RCC 7860 (cell line): ENCODE measurements around the gene NRCAM.
"Not testable (repeated sequence)": the region's sequence is repeated elsewhere in the genome, so short reads cannot be mapped to it uniquely, and the experiment has no call there.

ENCODE experiments used
- DNase-seq: peaks from one replicate; pipeline ENCODE4 v3.0.0-alpha.2; 2015; ENCODE audit warnings: low spot score
- FAIRE-seq: peaks from 2 replicates; lab custom pipeline; 2012; peaks lifted over from hg19 to GRCh38; lab: Jason Lieb, UNC

Gene NRCAM

DNA sequence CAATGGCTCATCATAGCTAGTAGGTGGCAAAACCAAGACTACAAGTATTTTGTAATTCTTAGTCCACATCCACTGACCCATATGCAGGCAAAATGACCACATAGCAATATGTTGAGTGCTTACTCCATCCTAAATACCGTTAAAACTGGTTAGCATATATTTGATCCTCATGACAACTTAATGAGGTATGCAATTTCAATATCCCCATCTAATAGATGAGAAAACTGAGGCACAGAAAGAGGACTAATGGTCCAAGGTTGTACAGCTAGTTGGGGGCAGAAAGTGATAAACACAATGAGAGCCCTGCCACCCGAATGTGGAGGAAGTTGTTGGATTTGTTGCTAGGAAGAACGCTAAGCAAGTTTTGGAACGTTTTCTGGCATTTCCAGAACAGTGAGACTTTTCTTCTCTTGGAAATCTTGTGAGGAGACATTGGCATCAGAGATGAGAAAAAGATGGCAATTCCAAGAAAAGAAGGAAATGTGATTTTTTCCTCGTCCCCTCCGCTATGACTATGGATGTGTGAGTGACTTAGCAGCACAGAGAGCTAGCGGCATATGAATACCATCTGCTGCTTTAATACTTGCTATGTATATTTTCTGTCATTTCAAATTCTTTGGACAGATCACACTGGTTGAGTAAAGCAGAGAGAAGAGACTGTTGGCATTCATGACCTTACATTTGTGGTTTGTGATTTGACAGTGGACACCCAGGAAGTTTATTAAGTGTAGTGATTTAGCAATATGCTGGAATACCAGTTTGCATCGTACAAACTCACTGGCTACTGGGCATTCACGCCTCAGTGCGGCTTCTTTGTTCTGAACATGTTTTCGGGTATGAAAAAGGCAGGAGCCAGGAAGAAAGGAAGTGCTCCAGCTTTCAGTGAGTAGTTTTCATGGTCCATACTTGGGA is 51.5 kb downstream of the NRCAM start:
- DNase-seq (no peak), FAIRE-seq (no peak)

DNA sequence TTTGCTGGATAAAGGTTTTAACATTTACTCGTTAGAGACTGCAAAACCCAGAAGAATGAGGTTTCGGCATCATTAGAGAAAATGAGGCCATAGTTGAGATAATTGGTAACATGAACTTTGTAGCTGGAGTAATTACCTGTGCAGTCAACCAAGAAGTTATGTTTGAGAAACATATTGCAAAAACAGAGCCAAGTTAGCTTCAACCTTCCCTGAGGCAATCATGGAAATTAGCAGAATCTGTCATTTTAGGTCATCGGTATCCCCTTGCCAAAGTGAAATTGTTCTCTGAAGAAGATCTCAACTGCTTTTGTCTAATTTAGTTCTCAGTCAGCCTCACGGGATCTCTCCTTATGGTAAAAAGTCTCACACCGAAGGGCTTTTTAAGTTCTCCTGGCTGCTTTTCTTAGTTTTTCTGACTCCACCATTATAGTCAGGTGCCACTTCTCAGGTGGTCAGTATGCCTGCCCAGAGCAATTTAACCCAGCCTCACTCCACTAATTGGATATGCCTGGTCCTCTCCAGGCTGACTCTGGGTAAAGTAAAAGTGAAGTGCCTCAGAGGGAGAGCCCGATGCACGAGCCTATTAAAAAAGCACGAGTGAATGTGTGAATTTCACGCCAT is 52.5 kb downstream of the NRCAM start:
- no peak for FAIRE-seq

DNA sequence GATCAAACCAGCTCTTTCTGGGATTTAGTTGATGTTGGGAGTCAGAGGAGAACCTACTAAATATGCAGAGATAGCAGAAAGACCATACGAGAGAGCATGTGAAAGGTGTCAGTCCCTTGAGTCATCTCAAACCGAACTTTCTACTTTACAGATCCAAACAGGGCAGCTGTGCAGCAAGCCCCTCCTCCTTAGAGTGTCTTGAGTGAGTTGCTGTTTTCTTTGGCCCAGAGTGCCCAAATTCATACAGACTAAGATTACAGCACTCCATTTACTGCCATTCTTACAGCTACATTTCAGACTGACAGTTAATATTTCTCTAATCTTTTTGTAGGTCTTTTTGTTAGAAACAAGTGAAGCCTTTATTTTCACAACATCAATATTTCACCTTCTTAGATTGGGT is 53.4 kb downstream of the NRCAM start:
- FAIRE-seq = no peak

More for the DNA sequence above, 52.5 kb downstream of the NRCAM start:
- no peak for DNase-seq

DNA sequence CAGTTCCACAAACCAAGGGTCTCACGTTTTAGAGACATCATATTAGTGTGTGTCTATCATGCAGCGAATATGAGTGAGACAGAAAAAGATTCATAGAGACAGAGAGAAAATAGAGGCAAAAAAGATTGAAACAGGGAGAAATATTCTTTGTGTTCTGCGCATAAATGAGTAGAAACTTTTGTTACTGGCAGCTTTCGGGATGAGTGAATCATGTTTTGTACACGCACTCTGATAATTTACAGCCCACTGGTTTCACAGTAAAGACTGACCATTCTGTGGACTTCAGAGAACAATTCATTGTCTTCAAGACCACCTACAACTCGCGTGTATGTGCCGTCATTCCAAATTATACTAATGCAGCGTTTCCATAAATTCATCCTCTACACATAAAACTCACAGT is 60.2 kb downstream of the NRCAM start:
- FAIRE-seq (no peak), DNase-seq (no peak)

More for the DNA sequence above, 53.4 kb downstream of the NRCAM start:
- no peak for DNase-seq

DNA sequence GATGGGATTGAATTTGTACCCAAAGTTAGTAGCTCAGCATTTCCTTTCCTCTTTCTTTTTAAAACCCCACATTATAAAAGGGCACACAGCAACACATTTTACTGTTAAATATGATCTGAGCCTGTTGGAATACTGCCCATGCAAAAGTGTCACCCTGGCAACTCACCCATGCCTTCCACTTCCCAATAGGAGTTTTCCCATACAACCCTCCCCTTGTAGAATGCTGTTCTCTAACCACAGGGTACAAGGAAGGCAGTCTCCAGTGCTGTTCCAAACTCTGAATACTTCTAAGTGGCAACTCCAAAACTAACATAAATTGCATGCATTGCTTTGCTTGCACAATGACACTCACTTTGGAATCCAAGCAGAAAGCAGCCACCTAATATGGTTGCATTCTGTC is 60.8 kb downstream of the NRCAM start:
- FAIRE-seq (no peak), DNase-seq (no peak)

DNA sequence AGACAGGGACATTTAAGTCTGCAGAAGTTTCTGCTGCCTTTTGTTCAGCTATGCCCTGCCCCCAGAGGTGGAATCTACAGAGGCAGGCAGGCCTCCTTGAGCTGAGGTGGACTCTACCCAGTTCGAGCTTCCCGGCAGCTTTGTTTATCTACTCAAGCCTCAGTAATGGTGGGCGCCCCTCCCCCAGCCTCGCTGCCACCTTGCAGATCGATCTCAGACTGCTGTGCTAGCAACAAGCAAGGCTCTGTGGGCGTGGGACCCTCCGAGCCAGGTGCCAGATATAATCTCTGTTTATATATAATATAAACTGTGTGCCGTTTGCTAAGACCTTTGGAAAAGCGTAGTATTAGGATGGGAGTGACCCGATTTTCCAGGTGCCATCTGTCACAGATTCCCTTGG is 63.1 kb downstream of the NRCAM start:
- DNase-seq, FAIRE-seq: not testable (repeated sequence)

DNA sequence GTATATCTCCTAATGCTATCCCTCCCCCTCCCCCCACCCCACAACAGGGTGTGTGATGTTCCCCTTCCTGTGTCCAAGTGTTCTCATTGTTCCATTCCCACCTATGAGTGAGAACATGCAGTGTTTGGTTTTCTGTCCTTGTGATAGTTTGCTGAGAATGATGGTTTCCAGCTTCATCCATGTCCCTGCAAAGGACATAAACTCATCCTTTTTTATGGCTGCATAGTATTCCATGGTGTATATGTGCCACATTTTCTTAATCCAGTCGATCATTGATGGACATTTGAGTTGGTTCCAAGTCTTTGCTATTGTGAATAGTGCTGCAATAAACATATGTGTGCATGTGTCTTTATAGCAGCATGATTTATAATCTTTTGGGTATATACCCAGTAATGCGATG is 68.5 kb downstream of the NRCAM start:
- FAIRE-seq = not testable (repeated sequence)

DNA sequence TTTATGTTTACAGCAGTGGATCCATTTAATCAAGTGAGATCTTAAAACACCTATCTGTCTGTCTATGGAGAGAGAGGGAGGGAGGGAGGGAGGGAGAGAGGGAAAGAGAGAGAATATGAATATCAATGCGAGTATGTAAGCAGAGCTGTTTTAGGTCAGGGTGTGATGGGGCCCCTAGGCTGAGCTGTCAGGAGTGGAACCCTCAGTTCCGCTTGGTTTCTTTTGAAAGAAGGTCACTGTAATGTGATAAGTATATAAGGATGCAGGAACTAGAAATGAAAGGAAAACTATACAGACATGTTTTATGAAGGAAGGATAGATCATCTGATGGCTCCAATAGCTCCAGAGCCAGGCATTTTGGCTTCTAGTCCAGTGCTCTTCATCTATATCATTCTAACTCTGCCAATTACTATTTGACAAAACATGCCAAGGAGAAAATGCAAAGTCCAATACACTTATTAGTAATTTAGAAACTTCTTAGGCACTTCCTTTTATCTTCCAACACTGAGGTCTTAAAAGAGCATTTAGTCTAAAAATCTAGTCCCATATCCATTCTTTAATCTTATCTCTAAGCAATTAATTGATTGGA is 70.3 kb downstream of the NRCAM start:
- no peak for DNase-seq
- FAIRE-seq = no peak

More for the DNA sequence above, 68.5 kb downstream of the NRCAM start:
- not testable (repeated sequence) for DNase-seq

DNA sequence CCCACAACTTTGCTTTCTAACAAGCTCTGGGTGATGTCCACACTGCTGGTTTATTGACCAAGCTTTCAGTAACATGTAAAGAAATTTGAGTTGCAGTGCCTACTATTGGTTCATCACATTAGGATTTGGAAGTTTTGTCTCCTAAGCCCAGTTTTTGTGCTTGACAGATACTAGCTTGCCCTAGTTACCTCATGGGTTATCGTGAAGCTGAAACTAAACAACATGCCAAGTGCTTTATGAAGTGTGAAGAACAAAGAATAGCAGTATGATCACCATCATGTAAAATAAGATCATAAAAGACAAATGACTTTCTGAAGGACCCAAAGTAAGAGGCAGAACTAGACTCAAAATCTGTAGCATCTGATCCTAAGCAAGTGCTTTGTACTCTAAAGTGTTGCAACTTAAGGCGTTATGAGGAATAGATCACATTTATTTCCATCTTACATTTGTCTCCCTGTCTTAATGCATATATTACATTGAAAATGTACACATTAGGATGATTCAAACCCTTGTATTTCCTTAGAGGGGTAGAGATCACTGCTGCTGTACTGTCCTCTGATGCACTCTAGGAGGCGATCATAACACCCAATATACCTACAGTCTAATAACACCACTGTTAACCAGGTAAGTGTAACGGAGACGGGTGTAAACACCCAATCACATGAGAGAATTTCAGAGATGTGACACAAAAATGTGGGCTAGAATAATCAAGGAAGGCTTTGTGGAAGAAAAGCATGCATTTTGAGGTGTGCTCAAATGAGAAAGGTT is 71.3 kb downstream of the NRCAM start:
- FAIRE-seq = no peak
- no peak for DNase-seq

DNA sequence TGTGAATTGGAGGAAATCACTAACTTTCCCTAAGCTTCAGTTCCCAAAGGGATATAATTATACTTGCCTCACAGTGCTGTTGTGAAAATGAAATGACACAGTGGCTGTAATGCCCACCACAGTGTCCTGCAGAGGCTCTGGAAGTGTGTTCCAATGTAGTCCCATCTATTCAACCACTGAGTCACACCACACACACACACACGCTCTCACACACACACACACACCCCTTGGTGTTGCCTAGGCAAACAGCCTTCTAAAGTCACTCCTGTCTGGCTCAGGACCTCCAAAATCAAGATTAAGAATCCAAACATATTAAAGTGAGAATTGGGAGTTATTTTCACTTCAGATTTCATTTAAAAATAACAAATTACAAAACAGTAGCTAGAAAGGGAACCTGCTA is 73.3 kb downstream of the NRCAM start:
- FAIRE-seq (no peak), DNase-seq (no peak)

DNA sequence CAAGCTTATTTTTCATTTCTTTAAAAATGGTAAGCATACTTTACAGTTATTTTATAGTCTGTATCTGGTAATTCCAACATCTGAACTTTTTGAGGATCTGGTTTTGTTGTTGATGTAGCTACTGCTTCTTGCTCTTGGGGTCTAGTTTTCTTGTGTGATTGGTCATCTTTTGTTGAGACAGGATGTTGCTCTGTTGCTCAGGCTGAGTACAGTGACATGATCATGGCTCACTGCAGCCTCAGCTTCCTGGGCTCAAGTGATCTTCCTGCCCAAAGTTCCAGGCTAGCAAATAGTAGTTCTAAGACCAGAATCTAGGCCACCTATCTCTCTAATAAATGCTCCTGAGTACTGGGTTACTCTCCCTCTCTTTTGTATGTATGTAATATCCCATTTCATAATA is 75.7 kb downstream of the NRCAM start:
- no peak for DNase-seq
- no peak for FAIRE-seq

DNA sequence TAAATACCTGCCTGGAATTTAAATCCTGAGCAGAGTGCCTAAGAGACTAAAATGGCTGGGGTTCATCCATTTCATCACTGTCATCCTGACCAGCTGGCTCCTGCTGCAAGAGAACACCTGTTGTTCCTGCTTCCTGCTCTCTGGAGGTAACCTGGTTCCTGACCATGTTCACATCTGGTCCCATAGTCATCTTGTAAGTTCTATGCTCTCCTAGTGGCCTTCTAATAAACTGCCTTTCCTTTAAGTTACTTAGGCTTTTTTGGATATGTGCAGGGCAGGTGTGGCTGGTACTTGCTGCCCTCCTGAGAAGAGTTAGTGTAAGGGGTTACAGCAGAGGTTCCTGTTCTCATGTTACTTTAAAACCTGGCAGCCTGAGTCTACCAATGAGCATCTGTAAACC is 80.0 kb downstream of the NRCAM start:
- DNase-seq = no peak
- no peak for FAIRE-seq

DNA sequence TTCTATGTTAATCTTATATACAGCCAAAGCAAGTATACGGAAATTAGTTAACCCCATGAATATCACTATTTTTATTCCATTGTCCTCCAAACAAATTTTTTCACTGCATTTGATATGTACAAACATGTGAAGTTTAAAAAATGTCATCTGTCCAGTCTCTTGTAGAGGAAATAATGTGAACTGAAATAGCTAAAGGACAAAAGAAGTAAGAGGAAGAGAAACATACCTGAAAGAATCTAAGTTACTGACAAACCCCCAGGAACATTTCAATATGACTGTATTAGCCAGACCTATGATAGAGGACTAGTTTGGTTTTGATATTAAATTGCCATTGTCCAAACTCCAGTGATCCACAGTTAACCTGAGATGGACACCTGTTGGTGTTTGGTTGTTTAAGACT is 80.6 kb downstream of the NRCAM start:
- FAIRE-seq (no peak), DNase-seq (no peak)

DNA sequence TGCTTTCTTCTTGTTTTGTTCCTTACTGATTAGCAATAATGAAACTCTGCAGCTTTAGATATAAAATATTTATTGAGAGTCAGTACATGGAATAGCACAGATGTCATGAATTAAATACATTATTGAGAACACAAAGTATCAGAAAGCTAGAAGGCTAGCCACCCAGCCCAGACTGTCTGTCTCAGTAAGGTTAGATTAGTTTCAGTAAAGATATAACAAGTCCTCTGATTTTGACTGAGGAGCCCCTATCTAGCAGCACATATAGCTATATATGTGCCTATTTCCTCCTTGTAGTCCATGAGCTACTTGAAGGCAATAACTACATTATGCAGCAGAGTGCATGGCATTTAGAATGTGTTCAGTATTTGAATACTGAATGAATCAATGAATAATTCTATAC is 81.3 kb downstream of the NRCAM start:
- no peak for DNase-seq
- FAIRE-seq = no peak

DNA sequence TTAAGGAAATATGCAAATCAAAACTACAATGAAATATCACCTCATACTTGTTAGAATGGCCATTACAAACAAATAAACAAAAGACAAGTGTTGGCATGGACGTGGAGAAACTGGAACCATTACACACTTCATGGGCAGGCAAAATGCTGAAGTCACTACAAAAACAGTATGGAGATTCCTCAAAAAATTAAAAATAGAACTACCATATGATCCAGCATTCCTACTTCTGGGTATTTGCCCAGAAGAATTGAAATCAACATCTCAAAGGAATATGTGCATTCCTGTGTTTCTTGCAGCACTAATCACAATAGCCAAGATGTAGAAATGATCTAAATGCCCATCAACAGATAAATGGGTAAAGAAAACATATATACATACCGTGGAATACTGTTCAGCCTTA is 83.6 kb downstream of the NRCAM start:
- DNase-seq = no peak

DNA sequence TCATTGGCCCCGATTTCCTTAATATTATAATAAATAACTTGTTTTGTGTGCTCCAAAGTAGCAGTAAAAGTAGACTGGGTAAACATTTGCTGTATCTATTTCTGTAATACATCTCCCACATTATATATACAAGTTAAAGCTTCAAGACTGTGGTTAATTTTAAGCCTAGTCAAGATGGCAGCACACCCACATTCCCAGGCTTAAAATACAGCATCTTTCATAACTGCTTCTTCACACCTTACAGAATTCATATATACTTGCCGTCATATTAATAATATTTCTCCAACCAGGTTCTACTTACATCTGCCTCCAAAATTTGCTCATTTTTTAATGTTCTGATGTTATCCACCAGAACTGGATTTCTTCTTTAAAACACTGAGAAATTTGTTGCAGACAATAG is 85.6 kb downstream of the NRCAM start:
- DNase-seq = no peak
- FAIRE-seq = no peak

More for the DNA sequence above, 83.6 kb downstream of the NRCAM start:
- FAIRE-seq = no peak

DNA sequence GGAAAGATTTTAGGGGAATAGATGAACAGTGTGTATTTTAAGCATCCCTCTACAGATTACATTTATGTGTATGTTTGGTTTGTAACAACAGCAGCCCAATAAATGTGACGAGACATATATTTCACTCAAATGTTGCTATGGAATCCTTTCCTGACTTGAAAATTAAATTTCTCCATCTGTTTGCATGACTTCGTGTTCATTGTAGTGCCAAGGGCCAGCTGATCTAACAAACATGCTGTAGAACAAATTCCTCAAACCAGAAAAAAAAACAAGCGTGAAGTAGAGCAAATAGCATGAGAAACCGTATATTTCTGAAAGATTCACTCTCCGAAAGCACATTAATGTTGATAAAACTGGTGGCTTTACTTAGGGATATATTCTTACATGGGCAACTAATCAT is 87.8 kb downstream of the NRCAM start:
- DNase-seq (no peak), FAIRE-seq (no peak)

DNA sequence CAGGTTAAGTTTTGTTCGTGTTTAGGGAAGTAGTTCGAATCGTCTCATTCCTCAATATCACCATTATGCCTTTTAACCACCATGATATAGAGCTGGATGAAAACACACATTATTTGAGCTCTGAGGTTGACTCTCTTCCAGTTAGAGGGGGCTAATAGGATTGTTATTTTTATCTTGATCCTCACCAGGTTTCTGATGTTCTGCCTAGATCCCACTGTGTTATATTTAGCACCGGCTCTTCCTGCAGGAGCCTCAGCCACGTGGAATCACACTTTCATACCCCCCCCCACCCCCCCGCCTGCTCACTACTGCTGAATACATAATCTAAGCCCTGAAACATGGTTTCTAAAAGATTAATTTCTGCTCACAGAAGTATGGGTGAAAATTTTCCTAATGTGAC is 88.3 kb downstream of the NRCAM start:
- FAIRE-seq (no peak), DNase-seq (no peak)

DNA sequence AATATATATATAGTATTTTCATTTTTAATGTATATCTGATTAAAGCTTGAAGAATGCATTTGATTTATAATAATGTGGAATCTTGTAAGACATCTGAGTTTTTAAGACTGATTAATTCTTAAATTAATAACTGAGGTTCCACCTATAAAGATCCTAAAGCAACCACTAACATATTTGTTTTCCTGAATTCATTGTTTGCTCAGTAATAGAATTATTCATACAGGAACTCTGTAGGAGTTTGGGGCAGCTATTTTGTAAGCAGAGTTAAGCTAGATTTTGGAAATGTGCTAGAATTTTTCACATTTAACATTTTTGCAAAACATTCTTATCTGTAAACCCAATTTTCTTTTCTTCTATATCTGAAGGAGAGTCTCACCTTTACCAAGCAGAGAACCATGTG is 88.9 kb downstream of the NRCAM start:
- peak; percentile 20 for FAIRE-seq
- no peak for DNase-seq

DNA sequence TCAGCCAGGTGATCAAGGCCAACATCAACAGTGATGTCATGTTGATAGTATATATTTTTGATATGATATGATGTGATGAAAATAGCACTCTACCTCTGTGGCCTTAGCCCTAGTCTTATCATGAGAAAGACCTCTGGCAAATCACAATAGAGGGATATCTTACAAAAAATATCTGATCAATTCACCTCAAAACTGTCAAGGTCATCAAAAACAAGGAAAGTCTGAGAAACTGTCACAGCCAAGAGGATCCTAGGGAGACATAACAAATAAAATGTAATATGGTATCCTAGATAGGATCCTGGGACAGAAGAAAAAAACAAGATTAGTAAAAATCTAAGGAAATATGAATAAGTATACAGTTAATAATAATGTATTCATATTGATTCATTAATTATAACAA is 92.6 kb downstream of the NRCAM start:
- no peak for DNase-seq
- FAIRE-seq = no peak
